PC-9 (cell line): ENCODE data around the gene ATG4D.

ENCODE experiments used
- EZH2 ChIP-seq: fragments of 200-600 bp; sonication (generic); IDR thresholded peaks from 2 replicates; pipeline ENCODE4 v1.8.0; 2017; ENCODE audit warnings: antibody characterized with exemption, low read depth
- TF ChIP-seq, protein P1 (sequence below): fragments of 200-600 bp; sonication (generic); conservative IDR thresholded peaks from 2 replicates; pipeline ENCODE4 v1.6.1; 2017; ENCODE audit warnings: mixed run types, antibody characterized with exemption, mild to moderate bottlenecking, moderate library complexity

DNA sequence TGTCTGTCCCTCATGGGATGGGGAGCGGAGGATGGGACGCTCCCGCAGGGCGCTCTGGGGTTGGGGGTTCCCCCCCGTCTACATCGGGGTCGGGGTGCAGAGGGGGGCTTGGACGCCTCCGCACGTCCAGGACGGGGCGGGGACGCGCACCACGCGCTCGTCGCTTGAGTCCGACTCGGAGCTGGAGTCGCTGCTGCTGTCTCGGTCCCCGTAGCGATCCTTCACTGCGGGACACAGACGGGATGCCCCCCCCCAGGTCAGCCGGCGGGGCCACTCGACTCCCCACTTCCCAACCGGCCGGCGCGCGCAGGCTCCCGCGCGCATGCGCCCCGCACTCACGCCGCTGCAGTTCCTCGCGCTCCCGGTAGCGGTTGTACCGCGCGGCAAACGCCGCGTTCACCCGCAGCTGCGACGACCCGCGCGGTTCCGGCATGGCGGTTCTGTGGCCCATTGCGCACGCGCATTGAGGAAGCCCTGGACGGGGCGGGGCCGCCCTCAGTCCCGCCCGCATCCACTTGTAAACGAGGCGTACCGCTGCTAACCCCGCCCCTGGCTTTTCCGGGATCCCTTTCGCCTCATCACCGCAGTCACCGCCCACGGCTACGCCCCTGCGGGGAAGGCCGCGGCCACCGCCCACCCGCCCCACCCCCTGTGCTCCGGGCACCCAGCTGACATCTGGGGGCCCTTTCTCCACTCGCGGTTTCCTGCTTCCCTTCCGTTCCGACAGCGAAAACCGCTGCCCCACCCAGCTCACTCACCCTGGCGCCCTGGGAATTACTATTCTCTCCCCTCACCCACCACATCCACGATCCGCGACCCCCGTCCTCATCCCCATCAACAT lies 22.1 kb downstream of the ATG4D start, which contains the start of gene KRI1:
- TF ChIP-seq, protein P1, sequence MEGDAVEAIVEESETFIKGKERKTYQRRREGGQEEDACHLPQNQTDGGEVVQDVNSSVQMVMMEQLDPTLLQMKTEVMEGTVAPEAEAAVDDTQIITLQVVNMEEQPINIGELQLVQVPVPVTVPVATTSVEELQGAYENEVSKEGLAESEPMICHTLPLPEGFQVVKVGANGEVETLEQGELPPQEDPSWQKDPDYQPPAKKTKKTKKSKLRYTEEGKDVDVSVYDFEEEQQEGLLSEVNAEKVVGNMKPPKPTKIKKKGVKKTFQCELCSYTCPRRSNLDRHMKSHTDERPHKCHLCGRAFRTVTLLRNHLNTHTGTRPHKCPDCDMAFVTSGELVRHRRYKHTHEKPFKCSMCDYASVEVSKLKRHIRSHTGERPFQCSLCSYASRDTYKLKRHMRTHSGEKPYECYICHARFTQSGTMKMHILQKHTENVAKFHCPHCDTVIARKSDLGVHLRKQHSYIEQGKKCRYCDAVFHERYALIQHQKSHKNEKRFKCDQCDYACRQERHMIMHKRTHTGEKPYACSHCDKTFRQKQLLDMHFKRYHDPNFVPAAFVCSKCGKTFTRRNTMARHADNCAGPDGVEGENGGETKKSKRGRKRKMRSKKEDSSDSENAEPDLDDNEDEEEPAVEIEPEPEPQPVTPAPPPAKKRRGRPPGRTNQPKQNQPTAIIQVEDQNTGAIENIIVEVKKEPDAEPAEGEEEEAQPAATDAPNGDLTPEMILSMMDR = no peak; the same call in 1 of the 2 replicates
- TF ChIP-seq EZH2 = no peak
